Endothelial cell of coronary artery (primary cell): ENCODE results near the gene IRF3. TPM values are rescaled to one million over a fixed set of nuclear protein-coding genes. Genes with fewer than 3 reads are reported as not detected.

Experiments used
- total RNA-seq: library from RNA; depleted of rRNA; stranded (reverse); fragments of >200 nt; gene quantifications from 2 replicates; pipeline ENCODE4 v1.2.3, GENCODE V29; 2014

The IRF3 gene
- total RNA-seq: 53.0 and 68.9 TPM in 2 replicates

DNA sequence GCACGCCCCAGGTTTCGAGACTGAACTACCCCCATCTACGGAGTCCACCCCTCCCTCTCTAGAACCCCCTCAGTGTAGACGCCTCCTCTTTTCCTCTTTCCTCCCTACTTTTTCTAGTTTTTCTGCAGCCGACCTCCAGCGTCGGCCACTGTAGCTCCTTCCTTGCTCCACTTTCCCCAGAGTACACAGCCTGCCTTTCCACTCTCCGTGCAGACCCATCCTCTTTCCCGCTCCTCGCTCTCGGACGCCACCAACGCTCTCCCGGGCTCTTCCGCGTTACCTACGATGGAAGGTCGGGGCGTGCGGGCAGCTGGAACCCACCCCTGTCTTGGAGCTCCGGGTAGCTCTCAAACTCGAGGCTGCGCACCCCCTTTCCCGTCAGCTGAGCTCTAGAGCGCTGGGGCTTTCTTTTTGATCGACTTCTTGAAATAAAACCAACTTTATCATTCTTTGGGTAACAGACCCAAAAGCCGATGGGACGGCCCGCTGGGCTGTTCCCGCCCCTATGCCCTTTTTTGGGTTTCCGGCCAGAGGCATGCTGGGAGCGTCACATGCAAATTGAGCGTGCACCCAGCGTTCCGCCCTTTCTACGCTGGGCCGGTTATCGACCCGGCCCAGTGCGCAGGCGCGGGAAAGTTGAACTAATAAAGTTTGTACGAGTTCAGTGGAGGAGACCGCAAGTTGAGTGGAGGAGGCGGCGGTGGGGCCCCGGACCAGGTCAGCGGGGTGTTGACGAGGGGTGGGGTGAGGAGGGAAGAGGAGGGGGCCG lies at the start of gene IRF3, which contains the start of gene BCL2L12:
Gene IRF3, minus strand, starts transcription at position 507 of the 769 bp plus-strand sequence. CDS start 1,019 bp downstream, outside the sequence.
Gene BCL2L12, plus strand, starts transcription at position 583 of the 769 bp plus-strand sequence. CDS start 760 bp downstream, outside the sequence.

DNA sequence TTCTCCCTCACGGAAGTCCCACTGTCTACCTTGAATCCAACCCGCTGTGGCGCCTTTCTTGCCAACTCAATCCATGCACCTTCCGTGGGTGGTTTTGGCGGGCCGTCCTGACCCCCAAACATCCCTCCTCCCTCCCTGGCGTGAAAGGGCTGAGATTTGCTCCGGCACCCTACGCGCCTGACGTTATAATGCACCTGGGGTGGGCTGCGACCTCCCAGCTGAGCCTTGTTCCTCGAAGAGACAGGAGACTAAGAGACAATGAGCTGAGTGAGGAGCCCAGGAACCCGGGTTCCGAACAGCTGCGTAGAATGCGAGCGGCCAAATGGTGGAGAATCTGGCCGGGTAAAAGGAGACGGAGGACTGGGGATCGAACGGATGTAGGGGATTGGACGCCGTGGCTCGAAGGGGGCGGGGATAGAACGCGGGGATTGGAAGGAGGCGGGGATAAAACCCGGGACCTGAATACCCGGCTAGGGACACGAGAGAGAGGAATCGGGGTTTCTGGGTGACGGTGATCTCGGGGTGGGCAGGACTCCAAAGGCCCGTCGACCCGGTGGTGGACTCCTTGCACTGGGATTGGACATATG lies 25.1 kb upstream of the IRF3 start, which contains the start of gene CPT1C:
Gene CPT1C, plus strand, starts transcription at position 461 of the 587 bp plus-strand sequence. CDS start 1,137 bp downstream, outside the sequence.

GRCh38 chr19:49689133-49690078 lies 23.7 kb upstream of the IRF3 start, which contains the start of gene ADM5:
ADM5 (plus strand) TSS chr19:49689594; CDS start chr19:49689838, 244 bp downstream.

DNA sequence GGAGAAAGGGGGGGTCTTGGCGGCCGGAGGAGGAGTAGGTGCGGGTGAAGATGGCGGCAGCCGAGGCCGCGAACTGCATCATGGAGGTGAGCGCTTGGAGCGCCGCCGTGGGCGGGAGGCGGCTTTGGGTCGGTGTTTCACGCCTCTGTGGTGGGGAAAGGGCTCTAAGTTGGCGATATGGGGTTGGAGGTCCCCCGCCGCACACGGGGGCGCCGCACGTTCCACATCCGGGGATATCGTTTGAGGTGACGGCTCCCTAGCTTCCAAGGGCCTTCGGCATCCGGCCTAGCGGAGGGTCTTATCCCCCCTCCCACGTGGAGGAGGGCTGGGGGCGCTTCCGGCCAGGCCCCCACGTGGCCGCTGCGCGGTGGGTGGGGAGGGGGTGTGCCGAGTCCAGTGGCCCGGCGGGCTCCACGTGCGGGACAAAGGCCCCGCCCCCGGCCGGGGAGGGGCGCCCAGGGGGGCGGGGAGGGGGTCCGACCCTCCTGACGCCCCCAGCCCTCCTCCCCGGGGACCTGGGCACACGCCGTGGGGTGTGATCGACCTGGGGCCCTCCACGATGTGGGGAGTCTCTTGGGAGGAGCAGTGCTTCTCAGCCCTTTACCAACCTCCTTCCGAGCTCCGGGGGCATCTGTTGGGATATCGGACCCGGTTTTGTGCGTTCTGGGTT lies 11.7 kb upstream of the IRF3 start, which contains the start of gene PRMT1:
Gene PRMT1, plus strand, starts transcription at position 41 of the 670 bp plus-strand sequence. Its CDS starts 10 bp downstream, at position 51.

DNA sequence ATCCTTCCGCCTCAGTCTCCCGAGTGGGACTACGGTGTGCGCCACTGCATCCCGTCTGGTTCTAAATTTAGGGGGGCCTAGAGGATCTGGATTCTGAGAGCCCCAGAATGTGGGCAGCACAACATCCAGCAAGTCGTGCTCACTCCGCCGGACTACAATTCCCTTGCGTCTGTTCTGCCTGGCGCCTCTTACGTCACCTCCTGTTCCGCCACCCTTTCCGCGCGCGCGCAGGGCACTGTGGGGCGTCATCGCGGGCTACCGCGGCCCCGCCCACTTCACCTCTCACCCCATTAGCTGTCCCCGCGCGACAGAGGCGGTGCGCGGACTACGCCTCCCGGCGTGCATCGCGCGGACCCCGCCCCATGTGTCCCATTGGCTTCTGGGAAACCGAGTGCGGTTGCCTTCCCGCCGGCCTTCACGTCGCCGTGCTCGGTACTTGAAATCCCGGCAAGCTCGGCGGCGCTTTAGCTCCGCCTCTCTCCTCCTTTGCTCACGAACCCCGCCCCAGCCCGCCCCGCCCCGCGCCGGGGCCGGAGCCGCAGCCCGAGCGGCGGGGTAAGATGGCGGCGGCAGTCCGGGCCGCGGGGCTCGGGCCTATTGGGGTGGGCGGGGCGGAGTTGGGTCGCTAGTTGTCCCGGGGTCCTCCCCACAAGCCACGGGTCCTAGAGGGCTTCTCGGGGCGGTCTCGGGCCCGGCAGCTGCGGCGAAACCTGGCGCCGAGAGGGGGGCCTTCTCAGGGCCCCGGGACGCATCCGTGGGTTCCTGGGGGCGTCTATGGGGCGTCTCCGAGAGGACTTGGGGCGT lies 23.8 kb downstream of the IRF3 start, which contains the start of gene SCAF1:
Gene SCAF1, plus strand, starts transcription at position 522 of the 804 bp plus-strand sequence. CDS start 2,818 bp downstream, outside the sequence.

GRCh38 chr19:49640113-49640898 lies 25.4 kb downstream of the IRF3 start, which contains the start of gene RRAS:
RRAS (minus strand) TSS chr19:49640143; CDS start chr19:49640098, 45 bp downstream.

Other genes with a start within 250 kb of the IRF3 start
- gene PTH2, start 242.4 kb downstream of the IRF3 start, total RNA-seq: not detected in 2 replicates
- gene GFY, start 240.5 kb downstream of the IRF3 start, total RNA-seq: not detected in 2 replicates
- 0.09 TPM in 2 replicates for gene SLC17A7, start 224.3 kb downstream of the IRF3 start, total RNA-seq
- 131 and 146 TPM in 2 replicates for gene PIH1D1, start 214.0 kb downstream of the IRF3 start, total RNA-seq
- 31.3 and 66.9 TPM in 2 replicates for gene ALDH16A1, start 212.6 kb downstream of the IRF3 start, total RNA-seq
- gene FLT3LG, start 191.6 kb downstream of the IRF3 start, total RNA-seq: 1.1 and 1.4 TPM in 2 replicates
- 3,283 and 3,317 TPM in 2 replicates for gene RPL13A, start 178.2 kb downstream of the IRF3 start, total RNA-seq
- gene RPS11, start 169.4 kb downstream of the IRF3 start, total RNA-seq: 3,523 and 3,741 TPM in 2 replicates
- gene FCGRT, start 153.2 kb downstream of the IRF3 start, total RNA-seq: 64.2 and 84.9 TPM in 2 replicates
- gene RCN3, start 137.9 kb downstream of the IRF3 start, total RNA-seq: 119 and 156 TPM in 2 replicates
- gene NOSIP, start 85.3 kb downstream of the IRF3 start, total RNA-seq: 128 and 141 TPM in 2 replicates
- 1.4 and 4.2 TPM in 2 replicates for gene PRRG2, start 84.5 kb downstream of the IRF3 start, total RNA-seq
- 1.8 and 3.6 TPM in 2 replicates for gene PRR12, start 74.7 kb downstream of the IRF3 start, total RNA-seq
- 26.4 and 63.0 TPM in 2 replicates for gene RRAS, start 25.7 kb downstream of the IRF3 start, total RNA-seq
- 10.0 and 14.0 TPM in 2 replicates for gene SCAF1, start 23.6 kb downstream of the IRF3 start, total RNA-seq
- 5.4 and 6.0 TPM in 2 replicates for gene BCL2L12, start 76 bp upstream of the IRF3 start, total RNA-seq
- 484 and 610 TPM in 2 replicates for gene PRMT1, start 11.4 kb upstream of the IRF3 start, total RNA-seq
- 0.47 and 0.54 TPM in 2 replicates for gene ADM5, start 23.7 kb upstream of the IRF3 start, total RNA-seq
- gene CPT1C, start 25.3 kb upstream of the IRF3 start, total RNA-seq: 15.3 and 16.9 TPM in 2 replicates
- 0.09 TPM in 1 of 2 replicates, not detected in the other for gene TSKS, start 97.4 kb upstream of the IRF3 start, total RNA-seq
- 54.7 and 63.5 TPM in 2 replicates for gene AP2A1, start 101.1 kb upstream of the IRF3 start, total RNA-seq
- gene FUZ, start 147.4 kb upstream of the IRF3 start, total RNA-seq: 13.9 and 25.0 TPM in 2 replicates
- 11.9 and 15.3 TPM in 2 replicates for gene MED25, start 152.4 kb upstream of the IRF3 start, total RNA-seq
- gene PTOV1, start 185.3 kb upstream of the IRF3 start, total RNA-seq: 54.4 and 80.2 TPM in 2 replicates
- gene PNKP, start 201.7 kb upstream of the IRF3 start, total RNA-seq: 36.7 and 47.2 TPM in 2 replicates
- gene AKT1S1, start 211.5 kb upstream of the IRF3 start, total RNA-seq: 7.6 and 9.1 TPM in 2 replicates
- 4.7 and 5.1 TPM in 2 replicates for gene TBC1D17, start 211.8 kb upstream of the IRF3 start, total RNA-seq
- gene IL4I1, start 231.0 kb upstream of the IRF3 start, total RNA-seq: 3.2 and 3.5 TPM in 2 replicates